SU-DHL-6 (cell line): ENCODE data around the gene TOR1A.
"Not testable (repeated sequence)": the region's sequence is repeated elsewhere in the genome, so short reads cannot be mapped to it uniquely, and the experiment has no call there.

Experiments
- CTCF ChIP-seq: fragments of 200-600 bp; sonication (generic); IDR thresholded peaks from one replicate; pipeline ENCODE4 v1.5.1; 2017; ENCODE audit warnings: antibody characterized with exemption, mild to moderate bottlenecking, low read length, moderate library complexity; ENCODE audit not compliant: insufficient read depth, poor library complexity, severe bottlenecking
- EZH2phosphoT487 ChIP-seq: fragments of 200-600 bp; sonication (generic), shearing (Covaris generic); conservative IDR thresholded peaks from 2 replicates; pipeline ENCODE4 v1.6.1; 2018; ENCODE audit warnings: mild to moderate bottlenecking, antibody characterized with exemption, low read length, moderate library complexity, mixed read lengths

DNA sequence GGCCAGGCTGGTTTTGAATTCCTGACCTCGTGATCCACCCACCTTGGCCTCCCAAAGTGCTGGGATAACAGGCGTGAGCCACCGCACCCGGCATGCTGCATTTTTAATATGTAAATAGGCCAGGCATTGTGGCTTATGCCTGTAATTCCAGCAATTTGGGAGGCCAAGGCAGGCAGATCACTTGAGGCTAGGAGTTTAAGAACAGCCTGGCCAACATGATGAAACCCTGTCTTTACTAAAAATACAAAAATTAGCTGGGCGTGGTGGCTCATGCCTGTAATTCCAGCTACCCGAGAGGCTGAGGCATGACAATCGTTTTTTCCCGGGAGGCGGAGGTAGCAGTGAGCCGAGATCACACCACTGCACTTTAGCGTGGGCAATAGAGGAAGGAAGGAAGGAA lies 39.0 kb downstream of the TOR1A start:
- TF ChIP-seq CTCF, EZH2phosphoT487: not testable (repeated sequence)
